Psoas muscle (tissue), 8 donors: ENCODE measurements around the gene TSHR. TPM values are rescaled to one million over a fixed set of nuclear protein-coding genes. Genes with fewer than 3 reads are reported as not detected.

ENCODE experiments used
- ATAC-seq, 4 donors: fragments of 200-7000 bp; cut with Tn5 transposase; one replicate each; pipeline ENCODE4 v1.9.1; 2020; ENCODE audit warnings: moderate library complexity in 3 of 4, mild to moderate bottlenecking in 2 of 4
- DNase-seq, 2 donors: peaks; one replicate each; pipeline ENCODE4 v3.0.0-alpha.2; 2020
- H3K27ac ChIP-seq: fragments of 200-600 bp; one replicate; pipeline ENCODE4 v1.8.0; 2022
- H3K27me3 ChIP-seq, 3 donors: fragments of 200-600 bp in 1 of 3; one replicate each; pipeline versions ENCODE4 v1.6.1 to v1.8.0; 2013 to 2022; ENCODE audit warnings: low read length in 2 of 3, mild to moderate bottlenecking in 2 of 3, moderate library complexity in 1 of 3; ENCODE audit not compliant: insufficient read depth in 3 of 3
- H3K36me3 ChIP-seq, 2 donors: fragments of 200-600 bp in 1 of 2; one replicate each; pipeline versions ENCODE4 v1.6.1 to v1.8.0; 2013 to 2022; ENCODE audit warnings: low read depth in 1 of 2, mild to moderate bottlenecking in 1 of 2, moderate library complexity in 1 of 2; ENCODE audit not compliant: insufficient read depth in 1 of 2
- H3K4me1 ChIP-seq: fragments of 200-600 bp; one replicate; pipeline ENCODE4 v1.8.0; 2022
- H3K4me3 ChIP-seq: fragments of 200-600 bp; one replicate; pipeline ENCODE4 v1.8.0; 2022; ENCODE audit warnings: mild to moderate bottlenecking
- H3K9me3 ChIP-seq: fragments of 200-600 bp; one replicate; pipeline ENCODE4 v1.8.0; 2022
- WGBS, 3 donors: extraction: QIAGEN DNeasy Blood & Tissue Kit; methylation state at CpG; one replicate each; pipeline versions ENCODE4 v1.1.6 to v1.1.7; 2013; 5-methylcytosine and 5-hydroxymethylcytosine counted together
- intact Hi-C, 2 donors: fragments of 100-400 bp; cut with DNase I; formaldehyde crosslinking; loops; one replicate each; pipeline versions ENCODE4 v1.11.0 to v1.14.2; 2022
- polyA plus RNA-seq, 3 donors: library from polyadenylated mRNA; stranded (reverse); fragments of 200-250 nt; gene quantifications; one replicate each; pipeline ENCODE4 v1.2.3, GENCODE V29; 2013
- total RNA-seq, 4 donors: library from RNA; stranded (reverse); fragmentation: NEBNext Ultra II Directional in 2 of 4; extraction: Animal tissue kit (Norgen Biotek cat#: 25700) in 2 of 4; gene quantifications; one replicate each; pipeline versions ENCODE4 v1.2.1 to v1.2.4, GENCODE V29; 2021 to 2023
- TF ChIP-seq, protein P1 (sequence below): fragments of 200-600 bp; IDR thresholded peaks from one replicate; pipeline ENCODE4 v1.8.0; 2022; ENCODE audit warnings: antibody characterized with exemption
- donor health status: healthy with polysubstance abuse.
- donor health status: DM: no; HTN: no; CAD: no; lungs with moderate emphysema.
- donor health status: Bipolar disorder and iron deficiency.
- donor health status: healthy.
- donor health status: DM: yes; HTN: yes; CAD: no.
- donor health status: DM: no; HTN: no; CAD: no.
- donor health status: DM: no; HTN: no; CAD: no.
- donor health status: DM: yes; HTN: yes; CAD: no.

The TSHR gene
- total and polyA plus RNA-seq, 7 donors, result 0.01 to 0.60 (median 0.12) TPM; not detected in 2

DNA sequence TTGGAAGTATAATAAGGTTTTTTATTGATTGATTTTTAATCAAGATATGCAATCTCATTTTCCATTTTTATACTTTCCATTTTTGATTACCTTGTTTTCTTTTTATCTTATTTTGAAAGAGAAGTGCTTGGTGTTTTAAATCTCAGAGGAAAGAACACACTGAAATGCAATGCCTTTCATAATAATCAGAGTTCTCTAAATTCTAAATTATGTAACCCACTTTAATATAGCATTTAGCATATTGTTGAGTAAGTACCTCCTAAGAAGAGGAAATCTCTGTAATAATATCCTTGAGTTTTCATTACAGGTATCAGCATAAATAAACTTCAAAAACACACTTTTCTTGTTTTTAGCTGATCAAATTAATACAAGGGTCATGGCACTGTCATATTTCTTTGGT is 168.4 kb downstream of the TSHR start:
- Histone ChIP-seq H3K36me3 (no peaks in the 10 kb centered on the region), H3K27ac (no peak overlapping the region), H3K9me3 (no peaks in the 10 kb centered on the region), H3K4me1 (no peaks in the 10 kb centered on the region), H3K4me3 (no peak overlapping the region), H3K27me3 (no peaks in the 10 kb centered on the region)
- intact Hi-C loops, result no loop called here
- TF ChIP-seq, protein P1, sequence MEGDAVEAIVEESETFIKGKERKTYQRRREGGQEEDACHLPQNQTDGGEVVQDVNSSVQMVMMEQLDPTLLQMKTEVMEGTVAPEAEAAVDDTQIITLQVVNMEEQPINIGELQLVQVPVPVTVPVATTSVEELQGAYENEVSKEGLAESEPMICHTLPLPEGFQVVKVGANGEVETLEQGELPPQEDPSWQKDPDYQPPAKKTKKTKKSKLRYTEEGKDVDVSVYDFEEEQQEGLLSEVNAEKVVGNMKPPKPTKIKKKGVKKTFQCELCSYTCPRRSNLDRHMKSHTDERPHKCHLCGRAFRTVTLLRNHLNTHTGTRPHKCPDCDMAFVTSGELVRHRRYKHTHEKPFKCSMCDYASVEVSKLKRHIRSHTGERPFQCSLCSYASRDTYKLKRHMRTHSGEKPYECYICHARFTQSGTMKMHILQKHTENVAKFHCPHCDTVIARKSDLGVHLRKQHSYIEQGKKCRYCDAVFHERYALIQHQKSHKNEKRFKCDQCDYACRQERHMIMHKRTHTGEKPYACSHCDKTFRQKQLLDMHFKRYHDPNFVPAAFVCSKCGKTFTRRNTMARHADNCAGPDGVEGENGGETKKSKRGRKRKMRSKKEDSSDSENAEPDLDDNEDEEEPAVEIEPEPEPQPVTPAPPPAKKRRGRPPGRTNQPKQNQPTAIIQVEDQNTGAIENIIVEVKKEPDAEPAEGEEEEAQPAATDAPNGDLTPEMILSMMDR, result no peak
- ATAC-seq (no peak), DNase-seq (no peak)

DNA sequence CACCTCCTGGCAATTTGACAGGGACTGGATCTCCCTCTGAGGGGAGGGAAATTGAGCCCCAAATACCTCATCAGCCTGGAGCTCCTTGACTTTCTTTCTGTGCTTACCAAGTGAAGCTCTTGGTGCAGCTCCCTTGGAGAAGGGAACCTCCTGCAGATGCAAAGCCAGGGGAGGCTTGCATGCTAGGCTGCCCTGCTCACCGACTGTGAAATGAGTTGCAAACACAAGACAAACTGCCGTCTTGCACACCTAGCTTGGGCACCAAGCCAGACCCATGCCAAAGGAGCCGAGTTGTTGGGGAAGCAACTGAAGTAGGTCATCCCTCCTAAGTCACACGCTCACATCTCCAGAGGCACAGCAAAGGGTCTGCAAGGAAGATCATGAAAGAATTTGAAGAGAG is 170.1 kb downstream of the TSHR start:
- Histone ChIP-seq H3K4me3 (no peak overlapping the region), H3K9me3 (no peaks in the 10 kb centered on the region), H3K27ac (no peak overlapping the region), H3K36me3 (no peaks in the 10 kb centered on the region), H3K27me3 (no peaks in the 10 kb centered on the region), H3K4me1 (no peaks in the 10 kb centered on the region)
- WGBS, 3 donors, result 86 to 88% (median 86%) methylated on average over 4 of the region's 4 CpGs
- TF ChIP-seq, protein P1, result no peak
- ATAC-seq (no peak), DNase-seq (no peak)
- intact Hi-C loops, result no loop called here

DNA sequence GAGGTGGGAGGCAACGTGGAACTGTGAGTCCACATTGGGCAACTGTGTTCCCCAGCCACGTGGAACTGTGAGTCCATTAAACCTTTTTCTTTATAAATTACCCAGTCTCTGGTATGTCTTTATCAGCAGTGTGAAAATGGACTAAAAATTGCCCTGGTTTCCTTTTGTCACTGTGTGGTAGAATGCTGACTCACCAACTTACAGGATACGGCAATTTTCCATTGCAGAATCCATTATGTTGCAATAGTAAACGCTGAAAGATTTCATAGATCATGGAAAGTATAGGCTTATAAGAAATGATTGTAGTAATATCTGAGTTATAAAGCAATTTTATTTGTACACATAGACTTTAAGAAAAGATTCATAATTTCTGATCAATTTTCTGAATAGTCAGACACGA is 172.4 kb downstream of the TSHR start:
- no peak for DNase-seq
- 68 to 81% (median 68%) methylated on average over 5 of the region's 5 CpGs for WGBS, 3 donors
- Histone ChIP-seq H3K27me3 (no peaks in the 10 kb centered on the region), H3K4me3 (no peak overlapping the region), H3K4me1 (no peaks in the 10 kb centered on the region), H3K36me3 (no peaks in the 10 kb centered on the region), H3K9me3 (no peaks in the 10 kb centered on the region), H3K27ac (no peak overlapping the region)
- ATAC-seq, result no peak
- intact Hi-C loops, result no loop called here
- TF ChIP-seq, protein P1, result no peak

DNA sequence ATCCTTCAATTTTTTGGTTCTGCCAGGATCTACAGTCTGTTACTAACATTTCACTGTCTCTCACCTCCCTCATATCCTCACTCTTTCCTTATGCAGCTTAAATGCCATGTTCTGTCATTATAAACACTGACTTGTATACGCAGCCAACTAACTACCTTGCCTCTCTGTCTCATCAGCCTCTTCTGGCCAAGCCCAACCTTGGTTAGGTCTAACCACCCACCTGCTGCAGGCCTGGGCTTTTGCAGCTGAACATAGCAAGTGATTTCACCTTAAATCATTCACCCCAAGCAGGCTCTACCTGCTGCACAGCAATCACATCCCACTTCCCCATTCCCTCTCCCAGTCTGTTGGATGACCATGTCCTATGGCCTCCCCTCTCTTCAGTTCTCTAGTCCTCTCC is 173.8 kb downstream of the TSHR start:
- Histone ChIP-seq H3K27me3 (no peaks in the 10 kb centered on the region), H3K9me3 (no peaks in the 10 kb centered on the region), H3K36me3 (no peaks in the 10 kb centered on the region), H3K27ac (no peak overlapping the region), H3K4me3 (no peak overlapping the region), H3K4me1 (no peaks in the 10 kb centered on the region)
- ATAC-seq, result no peak
- no peak for DNase-seq
- intact Hi-C loops, result no loop called here
- TF ChIP-seq, protein P1, result no peak
- WGBS, 3 donors, result 92 to 98% (median 94%) methylated on average over 1 of the region's 1 CpG

DNA sequence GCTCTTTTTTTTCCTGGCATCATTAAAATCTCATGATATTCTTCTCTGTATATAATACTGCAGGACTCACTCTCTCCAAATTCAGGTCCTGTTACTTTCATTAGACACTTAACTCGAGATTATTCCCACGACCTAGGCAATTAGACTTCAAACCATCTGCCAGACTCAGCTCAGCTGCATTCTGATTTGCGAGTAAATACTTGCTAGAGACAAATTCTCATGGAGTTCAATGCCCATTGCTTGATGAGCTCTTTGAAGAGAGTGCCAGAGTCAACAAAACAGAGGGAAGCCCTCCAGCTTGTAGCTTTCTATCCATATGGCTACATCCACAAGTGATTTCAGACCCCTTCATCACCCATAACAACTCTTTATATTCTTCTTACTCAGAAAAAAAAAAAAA is 177.0 kb downstream of the TSHR start:
- intact Hi-C loops, result no loop called here
- H3K36me3 ChIP-seq, result no peaks in the 10 kb centered on the region
- TF ChIP-seq, protein P1, result no peak
- H3K4me3 ChIP-seq, result no peak overlapping the region
- H3K4me1 ChIP-seq, result no peaks in the 10 kb centered on the region
- ATAC-seq, result no peak
- no peak overlapping the region for H3K27ac ChIP-seq
- 23 to 31% (median 31%) methylated on average over 3 of the region's 3 CpGs for WGBS, 3 donors
- H3K9me3 ChIP-seq, result no peaks in the 10 kb centered on the region
- DNase-seq, result no peak
- no peaks in the 10 kb centered on the region for H3K27me3 ChIP-seq
